22Rv1 (cell line): ENCODE results near the gene RFC5.

Experiments
- ZFX ChIP-seq: fragments of 450-650 bp; IDR thresholded peaks from 2 replicates; pipeline ENCODE4 v1.6.1; 2017; ENCODE audit warnings: antibody characterized with exemption, borderline replicate concordance
- TF ChIP-seq, protein P1 (sequence below): fragments of 450-650 bp; IDR thresholded peaks from 2 replicates; pipeline ENCODE4 v1.5.1; 2017; ENCODE audit warnings: mild to moderate bottlenecking

DNA sequence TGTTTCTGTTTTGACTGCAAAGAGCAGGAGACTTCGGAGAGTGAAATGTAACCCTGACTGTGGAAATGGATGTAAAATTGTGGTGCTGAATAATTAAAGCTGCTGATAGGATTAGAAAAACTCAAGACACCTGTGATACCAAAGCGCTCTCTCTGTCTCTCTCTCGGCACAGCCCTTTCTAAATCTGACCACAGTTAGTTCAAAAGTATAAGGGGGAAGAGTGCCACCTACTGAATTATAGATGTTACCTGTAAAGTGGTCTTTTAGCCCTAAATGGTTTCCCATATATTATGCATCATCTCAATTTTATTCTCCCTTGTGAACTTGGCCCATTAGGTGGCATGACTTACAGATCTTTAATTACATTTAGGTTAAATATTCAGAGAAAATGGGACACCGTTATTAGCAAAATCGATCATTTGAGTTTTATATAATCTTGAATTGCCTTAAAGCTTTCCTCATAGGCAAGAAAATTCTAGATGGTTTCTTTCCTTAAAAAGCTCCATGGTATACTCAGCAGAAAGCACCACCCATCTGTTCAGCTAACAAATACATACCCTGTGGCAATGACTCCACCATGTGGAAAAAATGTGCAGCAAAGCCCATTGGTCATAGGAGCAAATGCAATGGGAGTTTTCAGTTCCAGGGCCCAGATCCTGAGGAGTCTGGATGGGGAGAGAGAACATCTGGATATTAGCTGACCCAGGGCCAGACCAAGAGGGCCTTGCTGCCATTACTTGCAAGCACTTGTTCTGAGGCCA, 18.1 kb downstream of the RFC5 start:
- TF ChIP-seq, protein P1, sequence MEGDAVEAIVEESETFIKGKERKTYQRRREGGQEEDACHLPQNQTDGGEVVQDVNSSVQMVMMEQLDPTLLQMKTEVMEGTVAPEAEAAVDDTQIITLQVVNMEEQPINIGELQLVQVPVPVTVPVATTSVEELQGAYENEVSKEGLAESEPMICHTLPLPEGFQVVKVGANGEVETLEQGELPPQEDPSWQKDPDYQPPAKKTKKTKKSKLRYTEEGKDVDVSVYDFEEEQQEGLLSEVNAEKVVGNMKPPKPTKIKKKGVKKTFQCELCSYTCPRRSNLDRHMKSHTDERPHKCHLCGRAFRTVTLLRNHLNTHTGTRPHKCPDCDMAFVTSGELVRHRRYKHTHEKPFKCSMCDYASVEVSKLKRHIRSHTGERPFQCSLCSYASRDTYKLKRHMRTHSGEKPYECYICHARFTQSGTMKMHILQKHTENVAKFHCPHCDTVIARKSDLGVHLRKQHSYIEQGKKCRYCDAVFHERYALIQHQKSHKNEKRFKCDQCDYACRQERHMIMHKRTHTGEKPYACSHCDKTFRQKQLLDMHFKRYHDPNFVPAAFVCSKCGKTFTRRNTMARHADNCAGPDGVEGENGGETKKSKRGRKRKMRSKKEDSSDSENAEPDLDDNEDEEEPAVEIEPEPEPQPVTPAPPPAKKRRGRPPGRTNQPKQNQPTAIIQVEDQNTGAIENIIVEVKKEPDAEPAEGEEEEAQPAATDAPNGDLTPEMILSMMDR, result peak; percentile 59
- TF ChIP-seq ZFX, result no peak
